RCC 7860 (cell line): ENCODE measurements around the gene WDR49.

Experiments
- DNase-seq: peaks from one replicate; pipeline ENCODE4 v3.0.0-alpha.2; 2015; ENCODE audit warnings: low spot score
- FAIRE-seq: peaks from 2 replicates; lab custom pipeline; 2012; peaks lifted over from hg19 to GRCh38; lab: Jason Lieb, UNC

The WDR49 gene

GRCh38 chr3:167493244-167493643 is 160.5 kb downstream of the WDR49 start:
- FAIRE-seq, result no peak
- DNase-seq, result no peak

- no peak for FAIRE-seq
- DNase-seq, result no peak
Measured at GRCh38 chr3:167491621-167492020, 162.1 kb downstream of the WDR49 start.

GRCh38 chr3:167489571-167489970 is 164.2 kb downstream of the WDR49 start:
- no peak for DNase-seq
- FAIRE-seq, result no peak

GRCh38 chr3:167487556-167487955 is 166.2 kb downstream of the WDR49 start:
- DNase-seq (no peak), FAIRE-seq (no peak)

- no peak for FAIRE-seq
- no peak for DNase-seq
Measured at GRCh38 chr3:167484551-167484950, 169.2 kb downstream of the WDR49 start.

- DNase-seq (no peak), FAIRE-seq (no peak)
Measured at GRCh38 chr3:167483708-167484475, 169.8 kb downstream of the WDR49 start.

GRCh38 chr3:167481164-167481563 is 172.6 kb downstream of the WDR49 start:
- FAIRE-seq, result no peak
- DNase-seq, result no peak

GRCh38 chr3:167480748-167481147 is 173.0 kb downstream of the WDR49 start:
- FAIRE-seq, result no peak

GRCh38 chr3:167473863-167474262 is 179.9 kb downstream of the WDR49 start, which contains the start of gene SERPINI2:
Gene SERPINI2 (minus strand): TSS chr3:167474042. CDS start chr3:167471834, 2,208 bp downstream.
- DNase-seq (no peak), FAIRE-seq (no peak)

More at GRCh38 chr3:167480748-167481147, 173.0 kb downstream of the WDR49 start:
- no peak for DNase-seq

GRCh38 chr3:167469381-167469780 is 184.4 kb downstream of the WDR49 start:
- DNase-seq (no peak), FAIRE-seq (no peak)

GRCh38 chr3:167467848-167468611 is 185.7 kb downstream of the WDR49 start:
- FAIRE-seq (no peak), DNase-seq (no peak)

GRCh38 chr3:167466966-167467365 is 186.8 kb downstream of the WDR49 start:
- no peak for FAIRE-seq

GRCh38 chr3:167456157-167456799 is 197.5 kb downstream of the WDR49 start:
- no peak for FAIRE-seq
- DNase-seq, result no peak

More at GRCh38 chr3:167466966-167467365, 186.8 kb downstream of the WDR49 start:
- DNase-seq, result no peak

- no peak for FAIRE-seq
- DNase-seq, result no peak
Measured at GRCh38 chr3:167453815-167454214, 199.9 kb downstream of the WDR49 start.

GRCh38 chr3:167451282-167451681 is 202.5 kb downstream of the WDR49 start:
- DNase-seq (no peak), FAIRE-seq (no peak)

- no peak for DNase-seq
- no peak for FAIRE-seq
Measured at GRCh38 chr3:167450675-167451074, 203.1 kb downstream of the WDR49 start.

- no peak for DNase-seq
Measured at GRCh38 chr3:167450195-167450594, 203.5 kb downstream of the WDR49 start.

GRCh38 chr3:167445491-167445890 is 208.3 kb downstream of the WDR49 start:
- FAIRE-seq (no peak), DNase-seq (no peak)

More at GRCh38 chr3:167450195-167450594, 203.5 kb downstream of the WDR49 start:
- FAIRE-seq, result no peak

GRCh38 chr3:167441256-167441655 is 212.5 kb downstream of the WDR49 start:
- FAIRE-seq (no peak), DNase-seq (no peak)

GRCh38 chr3:167437428-167438139 is 216.2 kb downstream of the WDR49 start:
- no peak for DNase-seq
- no peak for FAIRE-seq
